Testis (tissue), 2 donors: ENCODE results near the gene ETV2.

Source experiments
- CTCF ChIP-seq, 3 experiments: fragments of 450-650 bp in 2 of 3; fragments of 200-600 bp in 1 of 3; sonication (generic) in 1 of 3; IDR thresholded peaks; one replicate each; pipeline ENCODE4 v1.5.1; 2016 to 2019; ENCODE audit warnings: antibody characterized with exemption in 3 of 3, mild to moderate bottlenecking in 2 of 3, moderate library complexity in 1 of 3
- POLR2A ChIP-seq: fragments of 450-650 bp; IDR thresholded peaks from one replicate; pipeline ENCODE4 v1.6.1; 2017; ENCODE audit warnings: antibody characterized with exemption, mild to moderate bottlenecking, moderate library complexity

GRCh38 chr19:35592226-35592625 is 49.3 kb upstream of the ETV2 start:
- TF ChIP-seq CTCF (IDR thresholded peaks at IDR 0.05) (peak in 2 of 3 experiments; percentile 26 to 30), POLR2A (no peak)
